Thoracic aorta (tissue), 2 donors: ENCODE results near the gene HYI. TPM values are rescaled to one million over a fixed set of nuclear protein-coding genes. Genes with fewer than 3 reads are reported as not detected.

Source experiments
- ATAC-seq: fragments of 150-250 bp; one replicate; pipeline ENCODE4 v1.8.0; 2017; ENCODE audit warnings: low read depth; ENCODE audit not compliant: insufficient number of reproducible peaks, low FRiP score
- DNase-seq: peaks from one replicate; pipeline ENCODE4 v3.0.0-alpha.2; 2020; ENCODE audit warnings: low spot score
- H3K27ac ChIP-seq, 2 donors: fragments of 200-600 bp; sonication (generic); 1 replicate in 1 of 2; 2 replicates in 1 of 2; pipeline ENCODE4 v1.5.1; 2016; ENCODE audit warnings: mild to moderate bottlenecking in 2 of 2, moderate library complexity in 2 of 2
- H3K27me3 ChIP-seq: fragments of 200-600 bp; sonication (generic); replicated peaks from 2 replicates; pipeline ENCODE4 v1.6.0; 2016; ENCODE audit warnings: mild to moderate bottlenecking; ENCODE audit not compliant: insufficient read depth
- H3K36me3 ChIP-seq: fragments of 200-600 bp; sonication (generic); one replicate; pipeline ENCODE4 v1.5.1; 2016
- H3K4me1 ChIP-seq, 2 donors: fragments of 200-600 bp; sonication (generic); 1 replicate in 1 of 2; 2 replicates in 1 of 2; pipeline versions ENCODE4 v1.5.1 to v1.6.0; 2016; ENCODE audit warnings: low read depth in 2 of 2, mild to moderate bottlenecking in 1 of 2; ENCODE audit not compliant: control insufficient read depth in 1 of 2
- H3K4me3 ChIP-seq: fragments of 200-600 bp; sonication (generic); 2 replicates; pipeline ENCODE4 v1.5.1; 2016; ENCODE audit warnings: mild to moderate bottlenecking
- H3K9me3 ChIP-seq: fragments of 200-600 bp; sonication (generic); 2 replicates; pipeline ENCODE4 v1.5.1; 2016
- total RNA-seq, 2 donors: library from RNA; depleted of rRNA; stranded (reverse); fragments of >200 nt; gene quantifications; one replicate each; pipeline versions ENCODE4 v1.1.0 to v1.2.3, GENCODE V29; 2016
- TF ChIP-seq, protein P1 (sequence below): fragments of 200-600 bp; sonication (generic); IDR thresholded peaks from one replicate; pipeline ENCODE4 v1.5.1; 2019; ENCODE audit warnings: antibody characterized with exemption

HYI gene
- total RNA-seq, 2 donors from 2014 or later, result 57.7 to 70.0 TPM

DNA sequence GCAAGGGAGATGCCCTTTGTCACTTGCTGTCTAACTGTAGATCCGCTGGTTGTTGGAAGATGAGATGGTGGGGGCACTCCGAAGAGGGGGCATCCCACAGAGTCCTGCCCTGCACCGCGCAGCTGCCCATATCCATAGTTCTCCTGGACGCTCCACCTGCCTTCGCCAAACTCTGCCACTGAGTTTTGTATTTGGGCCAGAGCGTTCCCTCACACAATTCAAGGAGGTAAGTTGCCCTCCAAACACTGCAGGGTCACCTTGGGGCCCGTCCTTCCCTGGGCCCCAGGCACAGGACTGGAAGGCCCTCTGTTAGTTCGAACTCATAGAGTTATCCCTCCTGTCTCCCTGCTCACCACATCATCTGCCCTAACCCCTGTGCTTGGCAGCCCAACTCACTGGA is 22.1 kb downstream of the HYI start:
- ATAC-seq (no peak), DNase-seq (no peak)
- H3K9me3 ChIP-seq, result no peaks in the 10 kb centered on the region
- no peak overlapping the region for H3K4me3 ChIP-seq
- no peak overlapping the region for H3K27ac ChIP-seq
- H3K36me3 ChIP-seq, result peaks cover 70% of the 10 kb centered on the region
- TF ChIP-seq, protein P1, sequence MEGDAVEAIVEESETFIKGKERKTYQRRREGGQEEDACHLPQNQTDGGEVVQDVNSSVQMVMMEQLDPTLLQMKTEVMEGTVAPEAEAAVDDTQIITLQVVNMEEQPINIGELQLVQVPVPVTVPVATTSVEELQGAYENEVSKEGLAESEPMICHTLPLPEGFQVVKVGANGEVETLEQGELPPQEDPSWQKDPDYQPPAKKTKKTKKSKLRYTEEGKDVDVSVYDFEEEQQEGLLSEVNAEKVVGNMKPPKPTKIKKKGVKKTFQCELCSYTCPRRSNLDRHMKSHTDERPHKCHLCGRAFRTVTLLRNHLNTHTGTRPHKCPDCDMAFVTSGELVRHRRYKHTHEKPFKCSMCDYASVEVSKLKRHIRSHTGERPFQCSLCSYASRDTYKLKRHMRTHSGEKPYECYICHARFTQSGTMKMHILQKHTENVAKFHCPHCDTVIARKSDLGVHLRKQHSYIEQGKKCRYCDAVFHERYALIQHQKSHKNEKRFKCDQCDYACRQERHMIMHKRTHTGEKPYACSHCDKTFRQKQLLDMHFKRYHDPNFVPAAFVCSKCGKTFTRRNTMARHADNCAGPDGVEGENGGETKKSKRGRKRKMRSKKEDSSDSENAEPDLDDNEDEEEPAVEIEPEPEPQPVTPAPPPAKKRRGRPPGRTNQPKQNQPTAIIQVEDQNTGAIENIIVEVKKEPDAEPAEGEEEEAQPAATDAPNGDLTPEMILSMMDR, result no peak
- peaks cover 0 to 9% of the 10 kb centered on the region in 2 donors for H3K4me1 ChIP-seq
- H3K27me3 ChIP-seq, result no peaks in the 10 kb centered on the region

DNA sequence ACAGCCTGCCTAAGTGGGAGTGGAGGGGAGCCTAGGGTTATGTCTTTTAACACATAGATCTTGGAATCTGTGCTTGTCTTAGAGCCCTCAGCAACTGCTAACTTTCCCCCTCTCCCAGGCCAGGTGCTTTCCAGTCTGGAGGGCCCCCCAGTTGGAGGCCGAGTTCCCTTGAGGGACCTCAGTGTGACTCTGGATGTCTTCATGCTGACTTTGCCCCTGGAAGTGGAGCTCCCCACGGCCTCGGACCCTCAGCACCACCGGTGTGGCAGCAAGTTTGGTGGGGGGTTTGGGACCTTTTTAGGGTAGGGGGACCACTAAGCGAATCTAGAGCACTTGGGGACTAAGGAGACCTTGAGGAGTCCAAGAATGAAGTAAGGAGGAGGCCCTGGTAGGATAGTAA is 22.9 kb downstream of the HYI start:
- TF ChIP-seq, protein P1, result no peak
- H3K4me1 ChIP-seq, result peaks cover 0 to 9% of the 10 kb centered on the region in 2 donors
- H3K36me3 ChIP-seq, result peaks cover 79% of the 10 kb centered on the region
- no peak overlapping the region for H3K27ac ChIP-seq
- no peaks in the 10 kb centered on the region for H3K27me3 ChIP-seq
- no peak for DNase-seq
- no peak for ATAC-seq
- no peaks in the 10 kb centered on the region for H3K9me3 ChIP-seq
- no peak overlapping the region for H3K4me3 ChIP-seq

DNA sequence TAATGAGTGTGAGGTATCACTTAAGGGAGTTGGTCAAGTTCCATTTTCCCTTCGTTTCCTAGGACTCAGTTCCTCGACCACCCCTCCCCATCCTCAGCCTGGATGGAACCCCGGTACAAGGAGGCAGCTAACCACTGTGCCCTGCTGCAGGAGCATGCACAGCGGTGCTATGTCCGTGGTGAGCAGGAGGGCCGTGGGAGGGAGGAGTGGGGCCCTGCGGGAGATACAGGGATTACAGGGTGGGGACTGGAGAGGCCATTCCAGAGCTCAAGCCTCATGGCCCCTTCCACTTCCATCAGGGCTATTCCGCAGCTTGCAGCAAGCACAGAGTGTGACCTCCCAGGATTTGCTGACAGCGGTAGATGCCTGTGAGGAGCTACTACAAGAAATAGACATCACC is 25.8 kb downstream of the HYI start:
- peaks cover 87% of the 10 kb centered on the region for H3K36me3 ChIP-seq
- no peak for ATAC-seq
- DNase-seq, result no peak

DNA sequence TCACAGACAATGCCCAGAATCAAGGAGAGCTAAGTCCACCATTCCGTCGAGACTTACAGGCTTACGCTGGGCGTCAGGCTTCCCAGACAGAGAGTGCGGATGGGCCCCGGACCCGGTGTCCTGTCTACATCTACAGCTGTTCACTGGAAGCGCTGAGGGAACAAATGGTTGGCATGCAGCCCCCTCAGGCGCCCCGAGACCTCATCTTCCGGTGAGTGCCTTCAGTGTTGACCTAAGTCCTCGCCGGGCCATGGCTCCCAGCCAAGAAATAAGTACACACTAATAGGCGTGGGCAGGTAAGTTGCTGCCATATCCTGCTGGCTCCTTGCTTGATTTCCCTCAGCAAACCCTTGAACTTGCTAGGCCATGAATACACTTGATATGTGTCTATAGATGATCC is 26.2 kb downstream of the HYI start:
- Histone ChIP-seq H3K4me3 (no peak overlapping the region), H3K9me3 (no peaks in the 10 kb centered on the region), H3K4me1 (no peaks in the 10 kb centered on the region), H3K27ac (no peak overlapping the region), H3K27me3 (no peaks in the 10 kb centered on the region), H3K36me3 (peaks cover 87% of the 10 kb centered on the region)
- DNase-seq (no peak), ATAC-seq (no peak)
- TF ChIP-seq, protein P1, result no peak

More for the DNA sequence above, 25.8 kb downstream of the HYI start:
- Histone ChIP-seq H3K27me3 (no peaks in the 10 kb centered on the region), H3K27ac (no peak overlapping the region), H3K4me1 (no peaks in the 10 kb centered on the region), H3K9me3 (no peaks in the 10 kb centered on the region), H3K4me3 (no peak overlapping the region)
- TF ChIP-seq, protein P1, result no peak

DNA sequence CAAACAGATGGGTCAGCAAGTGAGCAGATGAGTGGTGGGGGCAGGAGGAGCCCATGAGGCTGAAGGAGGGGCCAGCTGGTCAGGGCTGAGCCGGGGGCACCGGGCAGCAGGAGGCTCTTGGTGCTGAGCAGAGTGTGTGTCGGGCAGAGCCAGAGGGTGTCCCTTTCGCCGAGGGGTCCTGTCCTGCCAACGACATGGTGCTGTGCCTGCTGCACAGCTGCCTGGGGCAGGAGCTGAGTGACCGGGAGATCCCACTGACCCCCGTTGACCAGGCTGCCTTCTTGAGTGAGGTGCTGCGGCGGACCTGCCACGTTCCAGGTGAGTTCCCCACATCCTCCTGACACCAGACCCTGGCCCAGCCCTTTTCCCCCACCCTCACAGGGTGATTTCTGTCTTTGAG is 27.5 kb downstream of the HYI start:
- no peak for ATAC-seq
- TF ChIP-seq, protein P1, result no peak
- Histone ChIP-seq H3K36me3 (peaks cover 85% of the 10 kb centered on the region), H3K9me3 (no peaks in the 10 kb centered on the region), H3K4me1 (no peaks in the 10 kb centered on the region), H3K27me3 (no peaks in the 10 kb centered on the region), H3K4me3 (no peak overlapping the region), H3K27ac (no peak overlapping the region)
- DNase-seq, result no peak
